NOMO-1 treated with DMSO at 0.1 percent for 48 hours (cell line): ENCODE data around the gene HYAL1.
A peak's percentile ranks its signal among the peaks of the same experiment; 100 is the strongest.
"Not testable (repeated sequence)": the region's sequence is repeated elsewhere in the genome, so short reads cannot be mapped to it uniquely, and the experiment has no call there.

Experiments used
- DNase-seq: peaks from one replicate; lab custom pipeline; 2025; ENCODE audit not compliant: unreplicated experiment; lab: John Stamatoyannopoulos, UW

The HYAL1 gene

DNA sequence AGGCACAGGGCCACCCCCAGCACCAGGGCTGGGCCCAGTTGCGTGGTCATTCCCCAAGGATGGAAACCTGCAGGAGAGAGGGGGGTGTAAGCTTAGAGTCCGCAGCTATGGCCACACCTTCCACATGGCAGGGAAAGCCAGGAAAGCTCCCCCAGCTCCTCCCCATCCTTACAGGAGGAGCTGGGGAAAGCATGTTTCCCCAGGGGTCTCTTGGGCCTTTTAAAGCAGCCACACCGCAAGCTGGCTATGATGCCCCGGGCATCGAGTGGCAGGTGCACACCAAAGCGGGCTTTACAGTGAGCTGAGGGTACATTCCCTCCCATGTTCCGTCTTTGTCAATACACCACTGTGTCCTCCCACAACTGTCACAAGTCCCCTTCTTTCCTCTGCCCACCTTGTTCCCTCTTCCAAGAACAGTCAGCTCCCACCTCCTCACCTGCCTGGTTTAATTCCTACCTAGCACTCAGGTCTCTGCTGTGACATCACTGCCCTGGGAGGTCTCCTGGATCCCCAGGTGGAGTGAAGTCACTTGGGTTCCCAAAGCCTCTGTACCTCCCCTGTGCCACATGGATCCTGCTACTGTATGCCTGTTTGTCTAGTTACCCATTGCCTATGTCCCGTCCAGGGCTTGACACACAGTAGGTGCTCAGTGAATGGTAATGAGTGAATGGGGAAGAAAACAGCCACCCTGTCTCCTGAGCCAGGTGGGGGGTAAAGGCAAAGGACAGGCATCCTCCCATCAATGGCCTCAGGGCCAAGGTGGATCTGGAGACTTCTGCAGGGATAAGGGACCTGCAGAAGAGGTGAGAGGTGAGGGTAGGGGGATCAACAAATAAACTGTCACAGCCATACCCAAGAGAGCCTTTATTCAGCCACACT lies 7.6 kb downstream of the HYAL1 start:
- DNase-seq, result no peak

- no peak for DNase-seq
These were observed 8.6 kb downstream of the HYAL1 start for GRCh38 chr3:50294492-50295403.

DNA sequence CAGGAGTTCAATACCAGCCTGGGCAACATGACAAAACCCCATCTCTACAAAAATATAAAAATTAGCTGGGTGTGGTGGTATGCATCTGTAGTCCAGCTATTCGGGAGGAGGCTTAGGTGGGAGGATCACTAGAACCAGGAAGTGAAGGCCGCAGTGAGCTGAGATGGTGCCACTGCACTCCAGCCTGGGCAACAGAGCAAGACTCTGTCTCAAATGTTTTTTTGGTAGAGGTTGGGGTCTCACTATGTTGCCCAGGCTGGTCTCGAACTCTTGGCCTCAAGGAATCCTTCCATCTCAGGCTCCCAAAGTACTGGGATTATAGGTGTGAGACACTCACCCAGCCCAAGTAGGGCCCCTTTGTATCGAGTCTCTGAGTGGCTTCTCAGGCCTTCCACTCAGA lies 9.3 kb downstream of the HYAL1 start:
- no peak for DNase-seq

DNA sequence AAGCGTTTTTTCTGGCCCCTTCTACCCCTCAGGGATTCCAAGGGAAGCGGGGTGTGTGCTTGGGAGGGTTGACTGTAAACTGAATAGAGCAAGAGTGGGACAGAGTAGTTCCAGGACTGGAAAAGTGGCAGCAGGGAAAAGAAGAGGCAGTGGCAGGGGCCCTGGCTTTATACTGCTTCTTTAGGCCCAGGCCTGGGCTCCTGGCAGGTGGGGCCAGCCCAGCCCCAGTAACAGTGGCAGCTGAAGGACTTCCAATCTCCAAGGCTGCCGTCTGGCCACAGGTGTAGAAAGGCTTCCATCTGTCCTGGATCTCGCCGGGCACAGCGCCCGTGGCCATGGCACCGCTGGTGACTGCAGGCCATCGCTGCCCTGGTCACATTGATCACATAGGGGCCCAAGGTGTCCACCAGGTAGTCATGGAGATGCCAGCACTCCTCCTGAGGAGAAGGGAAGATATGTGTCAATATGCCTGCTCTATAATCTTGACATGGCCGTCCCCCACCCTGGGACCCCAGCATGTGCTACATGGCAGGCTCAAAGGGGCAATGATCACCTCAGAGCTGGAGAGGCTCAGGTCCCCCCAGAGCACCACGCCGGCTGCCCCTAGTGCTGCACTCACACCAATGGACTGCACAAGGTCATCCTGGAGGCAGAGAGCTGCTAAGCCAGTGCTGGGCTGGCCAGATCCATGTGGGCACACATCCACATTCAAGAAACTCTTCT lies 10.1 kb downstream of the HYAL1 start:
- no peak for DNase-seq

- DNase-seq, result peak; percentile 98
These were observed 11.0 kb downstream of the HYAL1 start, which contains the start of gene IFRD2 for GRCh38 chr3:50292159-50293078. TSS of gene IFRD2 (minus strand) at chr3:50292429. CDS start at chr3:50292274, 155 bp downstream.

- no peak for DNase-seq
These were observed 13.2 kb downstream of the HYAL1 start for GRCh38 chr3:50290161-50290641.

- DNase-seq, result no peak
These were observed 14.2 kb downstream of the HYAL1 start for GRCh38 chr3:50289130-50289529.

DNA sequence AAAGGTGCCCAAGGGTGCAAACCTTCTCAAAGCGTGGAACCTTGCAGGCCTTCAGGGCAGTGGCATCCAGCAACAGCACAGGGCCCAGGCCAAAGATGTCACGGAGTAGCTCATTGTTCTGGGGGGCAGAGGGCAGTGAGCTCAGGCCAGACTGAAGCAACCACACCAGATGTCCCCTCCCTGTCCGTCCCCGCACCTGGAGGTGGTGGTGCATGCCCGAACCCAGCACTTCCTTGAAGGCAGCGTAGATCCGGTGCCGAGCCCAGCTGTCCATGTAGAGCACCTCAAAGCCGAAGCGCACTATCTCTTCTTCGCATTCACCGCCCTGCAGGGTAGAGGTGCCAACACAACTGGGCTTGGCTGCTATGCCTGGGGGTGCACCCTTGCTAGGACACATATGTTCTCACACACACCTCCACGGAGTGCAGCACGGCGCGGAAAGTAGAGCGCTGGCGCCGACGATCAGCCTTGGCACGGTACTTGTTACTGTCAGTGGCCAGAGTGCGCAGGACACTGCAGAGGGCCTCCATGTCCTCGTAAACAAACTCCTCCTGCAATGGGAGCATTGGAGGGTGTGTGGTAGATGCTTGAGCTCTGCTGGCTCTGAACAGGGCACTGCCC lies 14.9 kb downstream of the HYAL1 start:
- DNase-seq, result no peak

- DNase-seq, result no peak
These were observed 16.1 kb downstream of the HYAL1 start for GRCh38 chr3:50287262-50287661.

DNA sequence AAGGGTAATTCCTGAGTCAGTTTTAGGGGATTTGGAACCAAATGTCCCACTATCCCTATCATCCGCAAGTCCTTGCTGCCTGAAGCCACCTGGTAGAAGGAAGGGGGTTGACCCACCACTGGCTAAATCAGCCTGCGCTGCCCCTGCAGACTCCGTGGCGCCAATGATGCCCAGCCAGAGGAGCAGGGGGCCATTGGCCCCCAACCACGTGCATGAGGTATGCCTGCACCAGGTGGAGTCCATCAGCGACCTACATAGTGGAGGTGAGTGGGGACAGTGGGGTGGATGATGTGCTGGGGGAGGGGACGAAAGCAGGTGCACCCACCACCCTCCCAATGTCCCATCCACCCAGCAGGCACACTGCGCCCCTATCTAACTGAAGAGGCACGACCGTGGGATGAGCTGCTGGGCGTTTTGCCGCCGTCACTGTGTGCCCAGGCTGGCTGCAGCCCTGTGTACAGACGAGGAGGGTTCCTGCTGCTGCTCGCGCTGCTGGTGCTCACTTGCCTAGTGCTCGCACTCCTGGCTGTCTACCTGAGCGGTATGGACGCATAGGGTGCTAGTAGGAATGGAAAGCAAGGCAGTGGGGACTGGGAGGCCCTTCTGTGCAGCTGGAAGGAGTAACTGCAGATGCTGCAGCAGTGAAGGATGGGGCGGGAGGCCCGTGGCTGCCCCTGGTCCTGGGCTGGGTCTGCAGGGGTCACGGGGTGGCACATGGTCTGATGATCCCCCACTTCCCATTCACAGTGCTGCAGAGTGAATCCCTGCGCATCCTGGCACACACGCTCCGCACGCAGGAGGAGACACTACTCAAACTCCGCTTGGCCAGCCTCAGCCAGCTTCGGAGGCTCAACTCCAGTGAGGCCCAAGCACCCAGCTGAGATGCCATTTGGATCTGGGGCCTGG lies 16.8 kb downstream of the HYAL1 start:
- no peak for DNase-seq

DNA sequence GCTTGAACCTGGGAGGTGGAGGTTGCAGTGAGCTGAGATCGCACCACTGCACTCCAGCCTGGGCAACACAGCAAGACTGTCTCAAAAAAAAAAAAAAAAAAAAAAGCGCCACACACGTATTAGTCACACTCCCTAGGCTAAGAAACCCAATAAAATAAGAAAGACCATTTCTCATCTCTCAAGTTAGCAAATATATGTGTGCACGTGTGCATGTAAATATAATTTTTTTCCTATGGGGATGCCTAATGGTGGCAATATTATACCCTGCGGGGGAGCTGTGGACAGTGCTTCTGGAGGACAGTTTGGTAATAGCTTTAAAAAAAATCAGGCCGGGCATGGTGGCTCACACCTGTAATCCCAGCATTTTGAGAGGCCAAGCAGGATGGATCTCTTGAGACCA lies 19.3 kb downstream of the HYAL1 start:
- not testable (repeated sequence) for DNase-seq

DNA sequence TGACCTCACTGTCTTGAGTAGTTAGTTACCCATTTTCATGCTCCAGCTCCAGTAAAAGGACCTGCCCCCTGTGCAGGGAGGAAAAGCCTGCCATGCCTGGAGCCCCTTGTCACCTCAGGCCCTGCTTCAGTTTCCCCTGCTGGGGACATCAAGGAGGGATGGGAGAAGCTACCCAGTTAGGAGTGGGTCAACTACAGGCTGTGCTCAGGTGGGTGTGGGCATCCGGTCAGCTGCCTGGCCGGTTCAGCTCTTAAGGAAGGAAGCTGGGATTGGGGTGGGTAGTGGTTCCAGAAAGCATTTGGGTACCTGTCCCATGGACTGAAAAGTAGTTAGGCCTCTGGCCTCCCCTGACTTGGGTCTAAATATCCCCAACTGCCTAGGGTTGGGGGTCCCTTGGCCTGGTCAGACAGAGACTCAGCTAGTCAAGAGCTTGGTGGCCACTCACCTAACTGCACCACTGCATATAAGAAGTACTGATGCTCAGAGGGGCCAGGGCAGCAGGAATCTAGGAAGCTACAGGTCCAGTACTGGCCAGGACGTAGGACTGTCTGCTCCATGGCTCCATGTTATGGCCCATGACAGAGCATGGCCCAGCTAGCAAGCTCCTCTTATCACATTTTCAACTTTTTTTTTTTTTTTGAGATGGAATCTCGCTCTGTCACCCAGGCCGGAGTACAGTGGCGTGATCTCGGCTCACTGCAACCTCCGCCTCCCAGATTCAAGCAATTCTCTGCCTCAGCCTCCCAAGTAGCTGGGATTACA lies 23.9 kb downstream of the HYAL1 start:
- no peak for DNase-seq

DNA sequence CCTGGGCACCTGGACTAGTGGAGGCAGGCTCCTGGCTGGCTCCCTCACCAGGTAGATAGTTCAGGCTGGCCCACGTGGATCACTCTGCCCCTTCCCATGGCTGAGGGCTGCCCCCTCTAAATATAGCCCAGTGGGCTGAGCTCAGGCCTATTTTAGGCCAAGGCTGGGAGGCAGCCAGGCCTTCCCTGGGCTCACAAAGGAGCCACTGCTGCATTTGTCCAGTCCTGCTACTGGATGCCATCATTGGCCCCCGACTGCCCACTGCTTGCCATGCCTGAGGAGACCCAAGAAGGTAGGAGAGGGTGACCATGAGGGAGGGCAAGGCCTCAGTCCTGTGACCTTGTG lies 24.5 kb downstream of the HYAL1 start, which contains the start of gene LSMEM2:
Gene LSMEM2 (plus strand): TSS at position 208 of the 345 bp plus-strand sequence. CDS start 27 bp downstream, at position 235.
- no peak for DNase-seq

DNA sequence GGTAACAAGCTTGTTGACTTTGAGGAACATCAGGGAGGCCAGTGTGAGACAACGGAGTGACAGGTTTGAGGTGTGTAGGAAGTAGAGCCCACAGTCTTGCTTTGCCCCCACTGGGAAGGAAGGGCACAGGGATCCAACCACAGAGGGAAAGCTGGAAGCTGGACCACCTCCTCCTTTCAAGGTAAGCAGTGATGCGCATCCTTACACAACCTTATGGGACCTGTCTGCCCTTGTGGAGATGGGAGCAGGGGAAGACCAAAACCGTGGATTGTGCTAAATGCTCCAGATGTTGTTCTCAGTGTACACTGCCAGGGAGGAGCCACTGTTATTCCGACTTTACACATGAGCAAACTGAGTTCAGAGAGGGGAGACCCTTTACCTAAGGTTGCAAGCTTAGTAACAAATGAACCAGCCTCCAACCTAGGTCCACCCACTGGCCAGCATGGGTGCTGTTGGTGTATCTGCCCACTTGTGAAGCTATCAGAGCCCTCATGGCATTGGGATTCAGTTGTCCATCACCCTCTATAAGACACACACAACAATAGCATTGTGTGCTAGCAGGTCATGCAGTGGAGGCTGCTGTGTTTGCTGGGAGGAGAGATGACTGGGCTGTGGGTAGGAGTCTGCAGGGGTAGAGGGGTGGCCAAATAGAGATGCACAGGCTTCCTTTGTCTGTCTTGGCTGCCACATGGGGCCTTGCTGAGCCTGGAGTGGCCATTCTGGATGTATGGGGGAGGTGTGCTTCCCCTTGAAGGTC lies 25.1 kb downstream of the HYAL1 start:
- no peak for DNase-seq

DNA sequence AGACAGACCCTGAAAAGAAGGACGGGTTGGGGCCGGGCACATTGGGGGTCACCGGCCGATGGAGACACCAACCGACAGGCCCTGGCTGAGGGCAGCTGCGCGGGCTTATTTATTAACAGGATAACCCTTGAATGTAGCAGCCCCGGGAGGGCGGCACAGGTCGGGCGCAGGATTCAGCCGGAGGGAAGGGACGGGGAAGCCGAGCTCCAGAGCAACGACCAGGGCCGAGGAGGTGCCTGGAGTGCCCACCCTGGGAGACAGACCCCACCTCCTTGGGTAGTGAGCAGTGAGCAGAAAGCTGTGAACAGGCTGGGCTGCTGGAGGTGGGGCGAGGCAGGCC lies 26.6 kb downstream of the HYAL1 start:
- DNase-seq, result no peak

DNA sequence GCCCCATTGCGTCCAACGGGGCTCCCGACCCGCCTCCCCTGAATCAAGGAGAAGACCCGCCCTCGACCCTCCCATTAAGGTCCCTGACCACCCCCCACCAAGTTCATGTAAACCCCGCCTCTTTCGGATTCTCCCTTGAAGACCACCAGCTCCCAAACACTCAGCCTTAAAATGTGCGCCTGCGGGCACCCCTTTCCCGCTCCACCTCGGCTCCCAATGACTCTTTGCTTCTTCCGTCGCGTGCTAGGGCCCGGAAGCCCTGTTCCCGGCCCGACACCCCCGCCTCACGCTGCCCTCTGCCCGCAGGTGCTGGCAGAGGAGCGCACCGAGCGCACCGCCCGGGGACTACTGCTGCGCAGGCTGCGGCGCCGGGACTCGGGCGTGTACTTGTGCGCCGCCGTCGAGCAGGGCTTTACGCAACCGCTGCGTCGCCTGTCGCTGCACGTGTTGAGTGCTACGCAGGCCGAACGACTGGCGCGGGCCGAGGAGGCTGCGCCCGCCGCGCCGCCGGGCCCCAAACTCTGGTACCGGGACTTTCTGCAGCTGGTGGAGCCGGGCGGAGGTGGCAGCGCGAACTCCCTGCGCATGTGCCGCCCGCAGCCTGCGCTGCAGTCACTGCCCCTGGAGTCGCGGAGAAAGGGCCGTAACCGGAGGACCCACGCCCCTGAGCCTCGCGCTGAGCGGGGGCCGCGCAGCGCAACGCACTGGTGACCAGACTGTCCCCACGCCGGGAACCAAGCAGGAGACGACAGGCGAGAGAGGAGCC lies 27.2 kb downstream of the HYAL1 start:
- no peak for DNase-seq
